DOHH2 (cell line): ENCODE measurements around the gene RHBDD3.

ENCODE experiments used
- CTCF ChIP-seq: fragments of 200-600 bp; sonication (generic); IDR thresholded peaks from one replicate; pipeline ENCODE4 v1.5.1; 2014; ENCODE audit warnings: antibody characterized with exemption, mild to moderate bottlenecking, low read depth, low read length; ENCODE audit not compliant: poor library complexity, severe bottlenecking
- EZH2phosphoT487 ChIP-seq: fragments of 200-600 bp; sonication (generic); IDR thresholded peaks from 2 replicates; pipeline ENCODE4 v1.6.1; 2017; ENCODE audit warnings: borderline replicate concordance, mild to moderate bottlenecking, antibody characterized with exemption, low read length, moderate library complexity, mixed read lengths

GRCh38 chr22:29263791-29264276 lies 3.9 kb downstream of the RHBDD3 start:
- TF ChIP-seq CTCF, result no peak
- TF ChIP-seq EZH2phosphoT487, result no peak
